ENCODE results near the gene BMP6. TPM values are rescaled to one million over a fixed set of nuclear protein-coding genes. Genes with fewer than 3 reads are reported as not detected.

Gene BMP6
- polyA plus RNA-seq, 3 donors = not detected

DNA sequence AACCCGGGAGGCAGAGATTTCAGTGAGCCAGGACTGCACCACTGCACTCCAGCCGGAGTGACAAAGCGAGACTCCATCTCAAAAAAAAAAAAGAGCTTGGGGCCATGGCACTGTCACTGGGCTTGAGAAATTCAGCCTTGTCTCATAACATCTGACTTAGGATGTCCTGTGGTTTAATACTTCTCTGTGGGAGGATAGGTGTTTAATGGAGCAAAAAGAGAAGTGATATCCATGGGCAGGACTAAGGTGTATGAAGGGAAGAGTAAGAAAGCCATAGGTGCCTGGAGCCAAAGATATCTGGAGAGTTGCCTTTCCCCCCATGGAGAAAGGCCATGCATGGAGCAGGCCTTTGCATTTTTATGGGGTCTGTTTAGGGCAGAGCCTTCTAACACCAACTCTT is 11.2 kb downstream of the BMP6 start:
- H3K9ac ChIP-seq (ENCODE audit: insufficient read depth, low read length, poor library complexity, severe bottlenecking) = no peak overlapping the region
- H3K4me2 ChIP-seq (replicated peaks; ENCODE audit: extremely low read depth, low read length, poor library complexity, severe bottlenecking) = no peak overlapping the region
- no peak overlapping the region for H2AFZ ChIP-seq (ENCODE audit: insufficient read depth, low read depth, low read length, poor library complexity, severe bottlenecking)
- 97% methylated on average over 3 of the region's 3 CpGs for WGBS (ENCODE audit: insufficient coverage)
- Mint-ChIP-seq H3K9me3 (no peaks in the 10 kb centered on the region), H3K4me1 (peaks cover under 1% of the 10 kb centered on the region), H3K4me3 (no peak overlapping the region), H3K27ac (peak overlapping the region in 1 of 7 donors; percentile 15), H3K27me3 (ENCODE audit: low read depth in 3 of 3) (peaks cover 10 to 20% (median 16%) of the 10 kb centered on the region in 3 donors), H3K36me3 (no peaks in the 10 kb centered on the region)
- no peak overlapping the region for H3K4me3 ChIP-seq (replicated peaks in 1 of 3; ENCODE audit: low read depth in 2 of 3, low read length in 3 of 3)
- intact Hi-C loops (cut with micrococcal nuclease) = no loop called here
- no peaks in the 10 kb centered on the region for H3K36me3 ChIP-seq (replicated peaks in 1 of 2; ENCODE audit: control insufficient read depth in 1 of 2, insufficient read depth in 2 of 2, low read length in 2 of 2)
- no peaks in the 10 kb centered on the region for H3K4me1 ChIP-seq (ENCODE audit: control insufficient read depth in 1 of 2, insufficient read depth in 2 of 2, low read length in 2 of 2)
- DNase-seq = no peak
- H3K79me2 ChIP-seq (ENCODE audit: insufficient read depth, low read length) = no peaks in the 10 kb centered on the region
- H3K9me3 ChIP-seq (replicated peaks in 1 of 2; ENCODE audit: control insufficient read depth in 1 of 2, insufficient read depth in 1 of 2, low read length in 2 of 2) = no peaks in the 10 kb centered on the region
- no peaks in the 10 kb centered on the region for H3K27me3 ChIP-seq (ENCODE audit: control insufficient read depth in 2 of 2, insufficient read depth in 2 of 2, low read length in 2 of 2)
- H4K20me1 ChIP-seq (ENCODE audit: insufficient read depth, low read length) = no peaks in the 10 kb centered on the region
- TF ChIP-seq, protein P1, sequence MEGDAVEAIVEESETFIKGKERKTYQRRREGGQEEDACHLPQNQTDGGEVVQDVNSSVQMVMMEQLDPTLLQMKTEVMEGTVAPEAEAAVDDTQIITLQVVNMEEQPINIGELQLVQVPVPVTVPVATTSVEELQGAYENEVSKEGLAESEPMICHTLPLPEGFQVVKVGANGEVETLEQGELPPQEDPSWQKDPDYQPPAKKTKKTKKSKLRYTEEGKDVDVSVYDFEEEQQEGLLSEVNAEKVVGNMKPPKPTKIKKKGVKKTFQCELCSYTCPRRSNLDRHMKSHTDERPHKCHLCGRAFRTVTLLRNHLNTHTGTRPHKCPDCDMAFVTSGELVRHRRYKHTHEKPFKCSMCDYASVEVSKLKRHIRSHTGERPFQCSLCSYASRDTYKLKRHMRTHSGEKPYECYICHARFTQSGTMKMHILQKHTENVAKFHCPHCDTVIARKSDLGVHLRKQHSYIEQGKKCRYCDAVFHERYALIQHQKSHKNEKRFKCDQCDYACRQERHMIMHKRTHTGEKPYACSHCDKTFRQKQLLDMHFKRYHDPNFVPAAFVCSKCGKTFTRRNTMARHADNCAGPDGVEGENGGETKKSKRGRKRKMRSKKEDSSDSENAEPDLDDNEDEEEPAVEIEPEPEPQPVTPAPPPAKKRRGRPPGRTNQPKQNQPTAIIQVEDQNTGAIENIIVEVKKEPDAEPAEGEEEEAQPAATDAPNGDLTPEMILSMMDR (IDR thresholded peaks at IDR 0.05) = no peak
- H3K27ac ChIP-seq (ENCODE audit: low read depth in 1 of 2, low read length in 2 of 2) = no peak overlapping the region

DNA sequence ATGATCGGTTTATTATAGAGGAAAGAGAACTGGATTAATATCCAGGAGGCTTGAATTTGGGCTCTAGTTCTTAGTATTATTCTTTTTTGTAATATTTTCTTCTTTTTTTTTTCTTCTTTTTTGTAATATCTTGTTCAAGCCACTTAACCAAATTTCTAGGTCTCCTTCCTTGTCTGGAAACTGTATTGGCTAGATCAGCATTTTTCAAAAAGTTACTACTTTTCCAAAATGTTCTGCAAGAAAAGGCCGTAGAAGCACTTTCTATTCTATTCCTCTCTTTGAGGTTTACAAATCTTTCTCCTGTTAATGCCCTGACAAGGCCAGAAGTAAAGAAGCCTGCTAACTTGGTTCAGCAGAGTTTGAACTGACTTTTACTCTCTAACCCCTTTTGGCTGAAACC is 12.0 kb downstream of the BMP6 start:
- no peak overlapping the region for H2AFZ ChIP-seq (ENCODE audit: insufficient read depth, low read depth, low read length, poor library complexity, severe bottlenecking)
- H3K4me1 Mint-ChIP-seq = no peaks in the 10 kb centered on the region
- H3K4me3 Mint-ChIP-seq = no peak overlapping the region
- 80% methylated on average over 1 of the region's 2 CpGs for WGBS (ENCODE audit: insufficient coverage)
- H3K27ac Mint-ChIP-seq = no peak overlapping the region
- H3K27me3 ChIP-seq (ENCODE audit: control insufficient read depth in 2 of 2, insufficient read depth in 2 of 2, low read length in 2 of 2) = no peaks in the 10 kb centered on the region
- H3K4me2 ChIP-seq (replicated peaks; ENCODE audit: extremely low read depth, low read length, poor library complexity, severe bottlenecking) = no peak overlapping the region
- H4K20me1 ChIP-seq (ENCODE audit: insufficient read depth, low read length) = no peaks in the 10 kb centered on the region
- no peak overlapping the region for H3K27ac ChIP-seq (ENCODE audit: low read depth in 1 of 2, low read length in 2 of 2)
- H3K79me2 ChIP-seq (ENCODE audit: insufficient read depth, low read length) = no peaks in the 10 kb centered on the region
- TF ChIP-seq, protein P1 (IDR thresholded peaks at IDR 0.05) = no peak
- no peak overlapping the region for H3K4me3 ChIP-seq (replicated peaks in 1 of 3; ENCODE audit: low read depth in 2 of 3, low read length in 3 of 3)
- no peaks in the 10 kb centered on the region for H3K4me1 ChIP-seq (ENCODE audit: control insufficient read depth in 1 of 2, insufficient read depth in 2 of 2, low read length in 2 of 2)
- intact Hi-C loops (cut with micrococcal nuclease) = no loop called here
- peaks cover 7 to 17% (median 13%) of the 10 kb centered on the region in 3 donors for H3K27me3 Mint-ChIP-seq (ENCODE audit: low read depth in 3 of 3)
- H3K36me3 Mint-ChIP-seq = no peaks in the 10 kb centered on the region
- H3K9me3 ChIP-seq (replicated peaks in 1 of 2; ENCODE audit: control insufficient read depth in 1 of 2, insufficient read depth in 1 of 2, low read length in 2 of 2) = no peaks in the 10 kb centered on the region
- H3K36me3 ChIP-seq (replicated peaks in 1 of 2; ENCODE audit: control insufficient read depth in 1 of 2, insufficient read depth in 2 of 2, low read length in 2 of 2) = no peaks in the 10 kb centered on the region
- H3K9me3 Mint-ChIP-seq = no peaks in the 10 kb centered on the region
- DNase-seq = no peak
- H3K9ac ChIP-seq (ENCODE audit: insufficient read depth, low read length, poor library complexity, severe bottlenecking) = no peak overlapping the region

All from CD14-positive monocyte (primary cell).